Testis (tissue), 2 donors: ENCODE data around the gene TNFRSF4.

Experiments used
- CTCF ChIP-seq, 3 experiments: fragments of 450-650 bp in 2 of 3; fragments of 200-600 bp in 1 of 3; sonication (generic) in 1 of 3; IDR thresholded peaks; one replicate each; pipeline ENCODE4 v1.5.1; 2016 to 2019; ENCODE audit warnings: antibody characterized with exemption in 3 of 3, mild to moderate bottlenecking in 2 of 3, moderate library complexity in 1 of 3
- POLR2A ChIP-seq: fragments of 450-650 bp; IDR thresholded peaks from one replicate; pipeline ENCODE4 v1.6.1; 2017; ENCODE audit warnings: antibody characterized with exemption, mild to moderate bottlenecking, moderate library complexity

GRCh38 chr1:1217621-1218523 lies 3.9 kb upstream of the TNFRSF4 start:
- no peak for TF ChIP-seq CTCF (IDR thresholded peaks at IDR 0.05)
- no peak for TF ChIP-seq POLR2A
